ENCODE measurements around the gene CTNNA3. TPM values are rescaled to one million over a fixed set of nuclear protein-coding genes. Genes with fewer than 3 reads are reported as not detected.
A peak's percentile ranks its signal among the peaks of the same experiment; 100 is the strongest.

The CTNNA3 gene
- total RNA-seq, 2 donors from 2014 or later, result under 0.01 to 0.33 TPM

- Histone ChIP-seq H3K9me3 (no peaks in the 10 kb centered on the region), H3K4me1 (no peaks in the 10 kb centered on the region), H3K4me3 (no peak overlapping the region), H3K36me3 (replicated peaks in 1 of 2; ENCODE audit: insufficient read depth in 1 of 2, low read depth in 2 of 2) (no peaks in the 10 kb centered on the region), H3K27ac (no peak overlapping the region), H3K27me3 (no peaks in the 10 kb centered on the region)
- 23 to 28% methylated on average over 5 of the region's 5 CpGs for WGBS, 2 donors
- peak; percentile 9 to 46 (median 24) for DNase-seq
- intact Hi-C loops (cut with DNase I), result no loop called here
- ATAC-seq, result peak; percentile 91
- TF ChIP-seq POLR2A (IDR thresholded peaks at IDR 0.05), result no peak
- TF ChIP-seq CTCF (IDR thresholded peaks at IDR 0.05), result peak; percentile 8 to 84 (median 70)
Measured at GRCh38 chr10:66180581-66181318, 1515.2 kb downstream of the CTNNA3 start.

GRCh38 chr10:66180021-66180420, 1516.0 kb downstream of the CTNNA3 start:
- Histone ChIP-seq H3K27me3 (no peaks in the 10 kb centered on the region), H3K9me3 (no peaks in the 10 kb centered on the region), H3K36me3 (replicated peaks in 1 of 2; ENCODE audit: insufficient read depth in 1 of 2, low read depth in 2 of 2) (no peaks in the 10 kb centered on the region), H3K4me1 (no peaks in the 10 kb centered on the region), H3K27ac (no peak overlapping the region), H3K4me3 (no peak overlapping the region)
- no peak for DNase-seq
- intact Hi-C loops (cut with DNase I), result no loop called here
- TF ChIP-seq POLR2A (IDR thresholded peaks at IDR 0.05) (no peak), CTCF (IDR thresholded peaks at IDR 0.05) (no peak)
- WGBS, 2 donors, result 71 to 78% methylated on average over 3 of the region's 3 CpGs
- no peak for ATAC-seq

GRCh38 chr10:66176772-66177171, 1519.2 kb downstream of the CTNNA3 start:
- intact Hi-C loops (cut with DNase I), result no loop called here
- TF ChIP-seq CTCF (IDR thresholded peaks at IDR 0.05) (no peak), POLR2A (IDR thresholded peaks at IDR 0.05) (no peak)
- Histone ChIP-seq H3K27me3 (no peaks in the 10 kb centered on the region), H3K36me3 (replicated peaks in 1 of 2; ENCODE audit: insufficient read depth in 1 of 2, low read depth in 2 of 2) (no peaks in the 10 kb centered on the region), H3K9me3 (no peaks in the 10 kb centered on the region), H3K4me1 (no peaks in the 10 kb centered on the region), H3K4me3 (no peak overlapping the region), H3K27ac (no peak overlapping the region)
- WGBS, 2 donors, result 81 to 85% methylated on average over 5 of the region's 5 CpGs
- ATAC-seq (no peak), DNase-seq (no peak)

- DNase-seq, result peak in 1 of 4 donors; percentile 34
- Histone ChIP-seq H3K27me3 (no peaks in the 10 kb centered on the region), H3K27ac (no peak overlapping the region), H3K36me3 (replicated peaks in 1 of 2; ENCODE audit: insufficient read depth in 1 of 2, low read depth in 2 of 2) (no peaks in the 10 kb centered on the region), H3K9me3 (no peaks in the 10 kb centered on the region), H3K4me3 (no peak overlapping the region), H3K4me1 (no peaks in the 10 kb centered on the region)
- intact Hi-C loops (cut with DNase I), result no loop called here
- 61 to 89% methylated on average over 1 of the region's 1 CpG for WGBS, 2 donors
- no peak for ATAC-seq
- TF ChIP-seq POLR2A (IDR thresholded peaks at IDR 0.05) (no peak), CTCF (IDR thresholded peaks at IDR 0.05) (no peak)
Measured at GRCh38 chr10:66167816-66168215, 1528.2 kb downstream of the CTNNA3 start.
